ENCODE measurements around the gene FAM118A. TPM values are rescaled to one million over a fixed set of nuclear protein-coding genes. Genes with fewer than 3 reads are reported as not detected.

The FAM118A gene
- total and polyA plus RNA-seq, 9 of the 15 experiments (the other 6 are each of a cell fraction or from before 2014, with no cell fraction given): 17.0 to 223 (median 59.4) TPM

DNA sequence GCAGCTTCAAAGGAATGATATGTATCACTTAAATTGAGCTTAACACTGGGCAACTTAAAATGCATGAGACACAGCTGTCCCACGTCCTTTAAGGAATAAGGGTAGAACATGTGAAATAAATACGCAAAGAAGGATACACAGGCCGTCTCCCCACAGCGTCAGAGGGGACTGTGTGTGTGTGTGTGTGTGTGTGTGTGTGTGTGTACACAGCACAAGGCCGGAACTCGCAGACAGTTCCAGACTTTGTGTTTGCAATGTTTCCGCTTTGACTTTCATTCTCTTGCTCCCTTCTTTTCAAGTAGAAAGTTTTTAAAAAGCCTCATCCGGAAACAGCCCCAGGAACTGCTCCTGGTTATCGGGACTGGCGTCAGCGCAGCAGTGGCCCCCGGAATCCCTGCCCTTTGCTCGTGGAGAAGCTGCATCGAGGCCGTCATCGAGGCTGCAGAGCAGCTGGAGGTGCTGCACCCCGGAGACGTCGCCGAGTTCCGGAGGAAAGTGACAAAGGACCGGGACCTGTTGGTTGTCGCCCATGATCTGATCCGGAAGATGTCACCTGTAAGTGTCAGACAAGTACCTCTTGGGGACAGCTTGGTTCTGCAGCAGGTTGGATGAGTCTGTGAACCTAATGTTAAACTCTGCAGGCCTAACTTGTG, 13.3 kb downstream of the FAM118A start:
- Histone ChIP-seq H3K9me1 (ENCODE audit: control insufficient read depth, insufficient read depth, low read length) (peaks cover under 1% of the 10 kb centered on the region), H3K79me2 (ENCODE audit: control insufficient read depth, insufficient read depth, low read length) (peaks cover 52% of the 10 kb centered on the region), H3K4me1 (replicated peaks in 1 of 2; ENCODE audit: control insufficient read depth in 2 of 2, insufficient read depth in 2 of 2, low read length in 2 of 2) (peaks cover 0 to 15% of the 10 kb centered on the region in 2 experiments; a peak in 4 of 5 replicates), H3K9ac (ENCODE audit: insufficient read depth in 1 of 2, low read depth in 2 of 2, low read length in 2 of 2) (no peak overlapping the region), H3K4me3 (no peak overlapping the region), H3K9me3 (replicated peaks; ENCODE audit: control insufficient read depth, insufficient read depth, low read depth, low read length) (no peaks in the 10 kb centered on the region), H3K27me3 (ENCODE audit: control insufficient read depth in 2 of 2, insufficient read depth in 2 of 2, low read length in 2 of 2) (no peaks in the 10 kb centered on the region), H3K27ac (ENCODE audit: extremely low read depth, low read depth, low read length) (no peak overlapping the region), H2AFZ (ENCODE audit: low read depth, low read length) (no peak overlapping the region), H3K36me3 (ENCODE audit: control insufficient read depth, insufficient read depth, low read length) (peaks cover 68% of the 10 kb centered on the region; the same call in 2 of the 3 replicates), H4K20me1 (replicated peaks; ENCODE audit: control insufficient read depth, insufficient read depth, low read length) (peaks cover 17% of the 10 kb centered on the region), H3K4me2 (ENCODE audit: insufficient read depth, low read length) (no peak overlapping the region)
- BruUV-seq (replicated peaks): no TSS peak
- ChIA-PET CTCF (ENCODE audit: low intra/inter-chr PET ratio) (no interaction called here), POLR2A (interaction anchor here (1.0 kb wide), 1 partner anchor 8 kb away, joined by 3 read pairs; no protein-coding TSS in a partner anchor)
- intact Hi-C loops (cut with micrococcal nuclease) (no loop called here), in situ Hi-C loops (cut with MboI) (no loop called here)
- ATAC-seq (no peak), FAIRE-seq (no peak), DNase-seq (ENCODE audit: extremely low read depth in 1 of 4, low spot score in 3 of 4) (no peak)
- TF ChIP-seq ZNF561 (CRISPR knock-in tag; conservative IDR thresholded peaks at IDR 0.05) (no peak), TAF15 (IDR thresholded peaks at IDR 0.05; ENCODE audit: low read depth, low read length) (no peak), ZNF780A (CRISPR knock-in tag; IDR thresholded peaks at IDR 0.05) (no peak), ZSCAN29 (IDR thresholded peaks at IDR 0.05) (no peak), ILK (tag; IDR thresholded peaks at IDR 0.05; ENCODE audit: borderline replicate concordance, low read depth) (no peak), ATF7 (IDR thresholded peaks at IDR 0.05) (no peak), ZC3H11A (IDR thresholded peaks at IDR 0.05; ENCODE audit: low read depth, low read length) (no peak), PTRF (tag; IDR thresholded peaks at IDR 0.05) (no peak)
- TF ChIP-seq, protein P1, sequence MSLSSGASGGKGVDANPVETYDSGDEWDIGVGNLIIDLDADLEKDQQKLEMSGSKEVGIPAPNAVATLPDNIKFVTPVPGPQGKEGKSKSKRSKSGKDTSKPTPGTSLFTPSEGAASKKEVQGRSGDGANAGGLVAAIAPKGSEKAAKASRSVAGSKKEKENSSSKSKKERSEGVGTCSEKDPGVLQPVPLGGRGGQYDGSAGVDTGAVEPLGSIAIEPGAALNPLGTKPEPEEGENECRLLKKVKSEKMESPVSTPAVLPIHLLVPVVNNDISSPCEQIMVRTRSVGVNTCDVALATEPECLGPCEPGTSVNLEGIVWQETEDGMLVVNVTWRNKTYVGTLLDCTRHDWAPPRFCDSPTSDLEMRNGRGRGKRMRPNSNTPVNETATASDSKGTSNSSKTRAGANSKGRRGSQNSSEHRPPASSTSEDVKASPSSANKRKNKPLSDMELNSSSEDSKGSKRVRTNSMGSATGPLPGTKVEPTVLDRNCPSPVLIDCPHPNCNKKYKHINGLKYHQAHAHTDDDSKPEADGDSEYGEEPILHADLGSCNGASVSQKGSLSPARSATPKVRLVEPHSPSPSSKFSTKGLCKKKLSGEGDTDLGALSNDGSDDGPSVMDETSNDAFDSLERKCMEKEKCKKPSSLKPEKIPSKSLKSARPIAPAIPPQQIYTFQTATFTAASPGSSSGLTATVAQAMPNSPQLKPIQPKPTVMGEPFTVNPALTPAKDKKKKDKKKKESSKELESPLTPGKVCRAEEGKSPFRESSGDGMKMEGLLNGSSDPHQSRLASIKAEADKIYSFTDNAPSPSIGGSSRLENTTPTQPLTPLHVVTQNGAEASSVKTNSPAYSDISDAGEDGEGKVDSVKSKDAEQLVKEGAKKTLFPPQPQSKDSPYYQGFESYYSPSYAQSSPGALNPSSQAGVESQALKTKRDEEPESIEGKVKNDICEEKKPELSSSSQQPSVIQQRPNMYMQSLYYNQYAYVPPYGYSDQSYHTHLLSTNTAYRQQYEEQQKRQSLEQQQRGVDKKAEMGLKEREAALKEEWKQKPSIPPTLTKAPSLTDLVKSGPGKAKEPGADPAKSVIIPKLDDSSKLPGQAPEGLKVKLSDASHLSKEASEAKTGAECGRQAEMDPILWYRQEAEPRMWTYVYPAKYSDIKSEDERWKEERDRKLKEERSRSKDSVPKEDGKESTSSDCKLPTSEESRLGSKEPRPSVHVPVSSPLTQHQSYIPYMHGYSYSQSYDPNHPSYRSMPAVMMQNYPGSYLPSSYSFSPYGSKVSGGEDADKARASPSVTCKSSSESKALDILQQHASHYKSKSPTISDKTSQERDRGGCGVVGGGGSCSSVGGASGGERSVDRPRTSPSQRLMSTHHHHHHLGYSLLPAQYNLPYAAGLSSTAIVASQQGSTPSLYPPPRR (CRISPR knock-in tag; IDR thresholded peaks at IDR 0.05; ENCODE audit: borderline replicate concordance): no peak
- TF ChIP-seq, protein P2, sequence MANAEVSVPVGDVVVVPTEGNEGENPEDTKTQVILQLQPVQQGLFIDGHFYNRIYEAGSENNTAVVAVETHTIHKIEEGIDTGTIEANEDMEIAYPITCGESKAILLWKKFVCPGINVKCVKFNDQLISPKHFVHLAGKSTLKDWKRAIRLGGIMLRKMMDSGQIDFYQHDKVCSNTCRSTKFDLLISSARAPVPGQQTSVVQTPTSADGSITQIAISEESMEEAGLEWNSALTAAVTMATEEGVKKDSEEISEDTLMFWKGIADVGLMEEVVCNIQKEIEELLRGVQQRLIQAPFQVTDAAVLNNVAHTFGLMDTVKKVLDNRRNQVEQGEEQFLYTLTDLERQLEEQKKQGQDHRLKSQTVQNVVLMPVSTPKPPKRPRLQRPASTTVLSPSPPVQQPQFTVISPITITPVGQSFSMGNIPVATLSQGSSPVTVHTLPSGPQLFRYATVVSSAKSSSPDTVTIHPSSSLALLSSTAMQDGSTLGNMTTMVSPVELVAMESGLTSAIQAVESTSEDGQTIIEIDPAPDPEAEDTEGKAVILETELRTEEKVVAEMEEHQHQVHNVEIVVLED (CRISPR knock-in tag; IDR thresholded peaks at IDR 0.05): no peak
- 91% methylated on average over 11 of the region's 24 CpGs for WGBS (ENCODE audit: insufficient coverage, low coverage, missing lambda C conversion rate)

All from K562 (cell line).